NB4 (cell line): ENCODE results near the gene BMAL1.

Experiments
- MYC ChIP-seq: IDR thresholded peaks from 2 replicates; pipeline ENCODE4 v1.6.1; 2011; ENCODE audit warnings: low read depth, low read length
- TF ChIP-seq, protein P1 (sequence below): IDR thresholded peaks from one replicate; pipeline ENCODE4 v1.5.1; 2012; ENCODE audit warnings: low read depth, low read length

DNA sequence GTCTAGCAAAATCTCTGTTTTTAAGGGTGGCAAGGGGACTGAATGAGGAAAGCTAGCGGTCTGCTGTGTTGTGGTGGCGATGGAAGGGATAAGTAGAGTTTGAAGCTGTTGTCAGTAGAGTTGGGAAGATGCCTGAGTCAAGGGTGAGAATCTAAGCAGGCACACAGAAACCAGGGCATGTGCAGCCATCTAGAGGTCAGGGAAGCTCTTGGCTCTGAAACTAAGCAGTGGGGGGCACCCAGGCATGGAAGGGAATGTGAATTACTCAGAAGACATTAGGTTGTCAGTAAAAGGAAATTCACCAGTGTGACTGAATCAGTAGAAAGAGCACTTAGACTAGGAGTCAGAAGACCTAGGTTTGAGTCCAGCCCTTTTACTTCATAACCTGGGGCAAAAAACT is 15.4 kb downstream of the BMAL1 start:
- TF ChIP-seq, protein P1, sequence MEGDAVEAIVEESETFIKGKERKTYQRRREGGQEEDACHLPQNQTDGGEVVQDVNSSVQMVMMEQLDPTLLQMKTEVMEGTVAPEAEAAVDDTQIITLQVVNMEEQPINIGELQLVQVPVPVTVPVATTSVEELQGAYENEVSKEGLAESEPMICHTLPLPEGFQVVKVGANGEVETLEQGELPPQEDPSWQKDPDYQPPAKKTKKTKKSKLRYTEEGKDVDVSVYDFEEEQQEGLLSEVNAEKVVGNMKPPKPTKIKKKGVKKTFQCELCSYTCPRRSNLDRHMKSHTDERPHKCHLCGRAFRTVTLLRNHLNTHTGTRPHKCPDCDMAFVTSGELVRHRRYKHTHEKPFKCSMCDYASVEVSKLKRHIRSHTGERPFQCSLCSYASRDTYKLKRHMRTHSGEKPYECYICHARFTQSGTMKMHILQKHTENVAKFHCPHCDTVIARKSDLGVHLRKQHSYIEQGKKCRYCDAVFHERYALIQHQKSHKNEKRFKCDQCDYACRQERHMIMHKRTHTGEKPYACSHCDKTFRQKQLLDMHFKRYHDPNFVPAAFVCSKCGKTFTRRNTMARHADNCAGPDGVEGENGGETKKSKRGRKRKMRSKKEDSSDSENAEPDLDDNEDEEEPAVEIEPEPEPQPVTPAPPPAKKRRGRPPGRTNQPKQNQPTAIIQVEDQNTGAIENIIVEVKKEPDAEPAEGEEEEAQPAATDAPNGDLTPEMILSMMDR = no peak
- TF ChIP-seq MYC = no peak
